ENCODE results near the gene LGR4.

GRCh38 chr11:27412192-27412691 is 60.3 kb downstream of the LGR4 start:
- TF ChIP-seq, protein P1, sequence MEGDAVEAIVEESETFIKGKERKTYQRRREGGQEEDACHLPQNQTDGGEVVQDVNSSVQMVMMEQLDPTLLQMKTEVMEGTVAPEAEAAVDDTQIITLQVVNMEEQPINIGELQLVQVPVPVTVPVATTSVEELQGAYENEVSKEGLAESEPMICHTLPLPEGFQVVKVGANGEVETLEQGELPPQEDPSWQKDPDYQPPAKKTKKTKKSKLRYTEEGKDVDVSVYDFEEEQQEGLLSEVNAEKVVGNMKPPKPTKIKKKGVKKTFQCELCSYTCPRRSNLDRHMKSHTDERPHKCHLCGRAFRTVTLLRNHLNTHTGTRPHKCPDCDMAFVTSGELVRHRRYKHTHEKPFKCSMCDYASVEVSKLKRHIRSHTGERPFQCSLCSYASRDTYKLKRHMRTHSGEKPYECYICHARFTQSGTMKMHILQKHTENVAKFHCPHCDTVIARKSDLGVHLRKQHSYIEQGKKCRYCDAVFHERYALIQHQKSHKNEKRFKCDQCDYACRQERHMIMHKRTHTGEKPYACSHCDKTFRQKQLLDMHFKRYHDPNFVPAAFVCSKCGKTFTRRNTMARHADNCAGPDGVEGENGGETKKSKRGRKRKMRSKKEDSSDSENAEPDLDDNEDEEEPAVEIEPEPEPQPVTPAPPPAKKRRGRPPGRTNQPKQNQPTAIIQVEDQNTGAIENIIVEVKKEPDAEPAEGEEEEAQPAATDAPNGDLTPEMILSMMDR (IDR thresholded peaks at IDR 0.05 in 4 of 5, conservative IDR thresholded peaks at IDR 0.05 in 1 of 5) = no peak
- no peak for TF ChIP-seq POLR2A (IDR thresholded peaks at IDR 0.05)
